Lung (tissue), 12 donors: ENCODE results near the gene SPAAR. TPM values are rescaled to one million over a fixed set of nuclear protein-coding genes. Genes with fewer than 3 reads are reported as not detected.

Experiments
- ATAC-seq: fragments of 200-7000 bp; cut with Tn5 transposase; one replicate; pipeline ENCODE4 v1.9.1; 2020; ENCODE audit warnings: moderate number of reproducible peaks; ENCODE audit not compliant: insufficient read depth, low FRiP score
- DNase-seq, 3 donors: peaks; one replicate each; pipeline ENCODE4 v3.0.0-alpha.2; 2013 to 2017
- H3K27ac ChIP-seq, 2 donors: one replicate each; pipeline ENCODE4 v1.5.1; 2013; ENCODE audit warnings: mild to moderate bottlenecking in 2 of 2, moderate library complexity in 2 of 2, control low read depth in 1 of 2, inconsistent platforms in 1 of 2, low read depth in 1 of 2, low read length in 1 of 2
- H3K27me3 ChIP-seq, 3 donors: one replicate each; pipeline ENCODE4 v1.5.1; 2013; ENCODE audit warnings: low read length in 2 of 3; ENCODE audit not compliant: control insufficient read depth in 3 of 3, insufficient read depth in 3 of 3
- H3K36me3 ChIP-seq, 4 donors: one replicate each; pipeline ENCODE4 v1.5.1; 2013; ENCODE audit warnings: low read length in 4 of 4, mild to moderate bottlenecking in 1 of 4, moderate library complexity in 1 of 4; ENCODE audit not compliant: control insufficient read depth in 4 of 4, insufficient read depth in 4 of 4
- H3K4me1 ChIP-seq, 5 donors: one replicate each; pipeline ENCODE4 v1.5.1; 2013; ENCODE audit warnings: low read length in 5 of 5, mild to moderate bottlenecking in 2 of 5, moderate library complexity in 1 of 5; ENCODE audit not compliant: control insufficient read depth in 5 of 5, insufficient read depth in 5 of 5
- H3K4me3 ChIP-seq: one replicate; pipeline ENCODE4 v1.5.1; 2013; ENCODE audit warnings: mild to moderate bottlenecking, control low read depth, moderate library complexity
- H3K9ac ChIP-seq, 2 donors: one replicate each; pipeline ENCODE4 v1.5.1; 2013; ENCODE audit warnings: low read length in 2 of 2, control low read depth in 1 of 2; ENCODE audit not compliant: insufficient read depth in 1 of 2
- H3K9me3 ChIP-seq, 4 donors: one replicate each; pipeline ENCODE4 v1.5.1; 2013; ENCODE audit warnings: low read length in 3 of 4, mild to moderate bottlenecking in 1 of 4, moderate library complexity in 1 of 4; ENCODE audit not compliant: control insufficient read depth in 4 of 4, insufficient read depth in 3 of 4
- WGBS, 2 donors: extraction: QIAGEN DNeasy Blood & Tissue Kit; methylation state at CpG; one replicate each; pipeline ENCODE4 v1.1.7; 2013; 5-methylcytosine and 5-hydroxymethylcytosine counted together
- polyA plus RNA-seq, 2 donors: library from polyadenylated mRNA; stranded (reverse); fragments of 200-250 nt; gene quantifications; one replicate each; pipeline ENCODE4 v1.2.1, GENCODE V29; 2013
- total RNA-seq, 2 donors: library from RNA; depleted of rRNA in 1 of 2; stranded (reverse); fragments of >200 nt in 1 of 2; gene quantifications; one replicate each; pipeline ENCODE4 v1.2.1, GENCODE V29; 2014 to 2021
- TF ChIP-seq, protein P1 (sequence below): IDR thresholded peaks from 2 replicates; pipeline ENCODE4 v1.5.1; 2012; ENCODE audit warnings: mild to moderate bottlenecking; ENCODE audit errors: control extremely low read depth, extremely low read depth
- donor health status: control.
- donor health status: control.
- donor health status: Bipolar disorder and iron deficiency.
- donor health status: healthy.
- donor health status: DM: yes; HTN: yes; CAD: no.

SPAAR gene
- total and polyA plus RNA-seq, 4 donors = 3.7 to 6.7 (median 5.7) TPM

DNA sequence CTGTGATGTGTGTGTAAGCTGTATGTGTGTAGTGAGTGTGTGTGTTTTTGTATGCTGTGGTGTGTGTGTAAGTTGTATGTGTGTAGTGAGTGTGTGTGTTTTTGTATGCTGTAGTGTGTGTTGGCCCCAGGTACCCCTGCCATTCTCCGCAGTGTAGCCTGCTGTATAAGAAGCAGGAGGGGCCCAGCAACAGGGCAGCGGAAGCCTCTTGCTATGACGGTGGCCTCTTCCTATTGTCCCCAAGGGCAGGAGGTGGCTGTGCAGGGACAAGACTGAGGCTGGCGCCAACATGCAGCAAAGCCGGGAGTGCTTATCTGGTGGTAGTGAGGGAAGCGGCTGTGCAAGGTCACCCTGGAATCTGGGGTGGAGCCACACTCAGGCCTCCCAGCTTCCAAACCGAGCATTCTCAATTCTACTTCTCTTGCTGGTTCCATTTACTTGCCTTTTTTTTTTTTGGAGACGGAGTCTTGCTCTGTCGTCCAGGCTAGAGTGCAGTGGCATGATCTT, 5.1 kb downstream of the SPAAR start:
- no peaks in the 10 kb centered on the region for H3K27me3 ChIP-seq
- ATAC-seq (peak; percentile 23), DNase-seq (peak; percentile 63 to 76 (median 73))
- H3K36me3 ChIP-seq = no peaks in the 10 kb centered on the region
- TF ChIP-seq, protein P1, sequence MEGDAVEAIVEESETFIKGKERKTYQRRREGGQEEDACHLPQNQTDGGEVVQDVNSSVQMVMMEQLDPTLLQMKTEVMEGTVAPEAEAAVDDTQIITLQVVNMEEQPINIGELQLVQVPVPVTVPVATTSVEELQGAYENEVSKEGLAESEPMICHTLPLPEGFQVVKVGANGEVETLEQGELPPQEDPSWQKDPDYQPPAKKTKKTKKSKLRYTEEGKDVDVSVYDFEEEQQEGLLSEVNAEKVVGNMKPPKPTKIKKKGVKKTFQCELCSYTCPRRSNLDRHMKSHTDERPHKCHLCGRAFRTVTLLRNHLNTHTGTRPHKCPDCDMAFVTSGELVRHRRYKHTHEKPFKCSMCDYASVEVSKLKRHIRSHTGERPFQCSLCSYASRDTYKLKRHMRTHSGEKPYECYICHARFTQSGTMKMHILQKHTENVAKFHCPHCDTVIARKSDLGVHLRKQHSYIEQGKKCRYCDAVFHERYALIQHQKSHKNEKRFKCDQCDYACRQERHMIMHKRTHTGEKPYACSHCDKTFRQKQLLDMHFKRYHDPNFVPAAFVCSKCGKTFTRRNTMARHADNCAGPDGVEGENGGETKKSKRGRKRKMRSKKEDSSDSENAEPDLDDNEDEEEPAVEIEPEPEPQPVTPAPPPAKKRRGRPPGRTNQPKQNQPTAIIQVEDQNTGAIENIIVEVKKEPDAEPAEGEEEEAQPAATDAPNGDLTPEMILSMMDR = no peak
- H3K9ac ChIP-seq = no peak overlapping the region
- peaks cover 0 to 12% (median 2%) of the 10 kb centered on the region in 5 donors for H3K4me1 ChIP-seq
- H3K9me3 ChIP-seq = peaks cover 0 to 2% (median 0%) of the 10 kb centered on the region in 4 donors
- H3K4me3 ChIP-seq = no peak overlapping the region
- 31 to 46% methylated on average over 9 of the region's 9 CpGs for WGBS, 2 donors
- H3K27ac ChIP-seq = peak overlapping the region; percentile 57 to 68

DNA sequence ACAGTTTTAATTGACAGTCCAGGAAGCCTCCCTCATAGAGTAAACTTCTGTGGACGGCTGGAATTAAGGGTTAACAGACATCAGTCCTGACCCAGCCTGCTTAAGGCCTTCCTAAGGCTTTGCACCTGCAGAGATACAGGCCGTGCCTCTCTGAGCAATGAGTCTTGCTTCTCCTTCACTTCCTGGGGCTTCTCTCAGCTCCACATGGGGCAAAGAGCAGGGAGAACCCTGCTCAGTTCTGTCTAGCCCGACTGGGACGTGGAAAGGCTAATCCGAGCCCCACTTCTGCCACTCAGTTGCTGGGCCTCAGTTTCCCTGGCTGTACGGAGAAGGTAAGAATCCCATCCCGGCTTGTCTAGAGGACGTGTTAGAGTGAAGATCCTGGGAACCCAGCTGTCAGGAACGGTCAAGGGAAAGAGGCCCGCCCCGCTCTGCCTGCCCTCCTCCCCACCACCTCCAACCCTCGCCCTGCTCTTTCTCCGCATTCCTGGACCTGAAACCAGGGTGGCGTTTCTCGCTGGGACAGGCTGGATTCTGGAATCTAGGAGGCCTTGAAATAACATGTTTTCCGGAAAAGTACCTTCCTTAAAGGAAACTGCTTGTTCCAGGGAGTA, 6.5 kb downstream of the SPAAR start:
- WGBS, 2 donors = 86 to 91% methylated on average over 16 of the region's 16 CpGs

DNA sequence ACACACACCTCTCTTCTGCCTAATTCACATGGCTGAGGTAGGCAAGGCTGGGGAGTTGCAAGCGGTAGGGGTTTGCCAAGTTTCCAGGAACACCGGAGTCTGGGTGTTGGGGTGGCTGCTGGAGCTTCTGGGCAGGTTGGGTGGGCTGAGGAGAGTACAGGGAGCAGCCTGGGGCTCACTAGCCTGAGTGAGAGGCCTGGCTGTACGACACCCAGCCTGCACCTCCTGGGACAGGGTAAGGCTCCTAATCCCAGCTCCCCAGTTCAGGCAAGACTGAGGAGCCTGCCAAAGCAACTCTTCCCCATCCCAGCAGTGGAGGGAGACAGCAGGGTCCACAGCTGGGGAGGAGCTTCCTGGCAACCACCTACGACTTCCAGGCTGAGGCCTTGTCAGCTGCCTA, 8.0 kb downstream of the SPAAR start:
- ATAC-seq = no peak
- H3K4me3 ChIP-seq = no peak overlapping the region
- H3K9me3 ChIP-seq = peaks cover 0 to 2% (median 0%) of the 10 kb centered on the region in 4 donors
- DNase-seq = no peak
- no peak overlapping the region for H3K9ac ChIP-seq
- H3K4me1 ChIP-seq = peaks cover 0 to 6% (median 0%) of the 10 kb centered on the region in 5 donors
- no peaks in the 10 kb centered on the region for H3K36me3 ChIP-seq
- H3K27me3 ChIP-seq = no peaks in the 10 kb centered on the region
- TF ChIP-seq, protein P1 = no peak
- H3K27ac ChIP-seq = peak overlapping the region; percentile 6 to 55
- 86 to 98% methylated on average over 4 of the region's 4 CpGs for WGBS, 2 donors

More for the DNA sequence above, 6.5 kb downstream of the SPAAR start:
- peaks cover 0 to 6% (median 0%) of the 10 kb centered on the region in 5 donors for H3K4me1 ChIP-seq
- H3K36me3 ChIP-seq = no peaks in the 10 kb centered on the region
- TF ChIP-seq, protein P1 = no peak
- peak overlapping the region; percentile 57 to 65 for H3K27ac ChIP-seq
- ATAC-seq (no peak), DNase-seq (no peak)
- peaks cover 0 to 2% (median 0%) of the 10 kb centered on the region in 4 donors for H3K9me3 ChIP-seq
- no peak overlapping the region for H3K9ac ChIP-seq
- H3K27me3 ChIP-seq = no peaks in the 10 kb centered on the region
- no peak overlapping the region for H3K4me3 ChIP-seq
